ENCODE data around the gene TMEM183A.
"Not testable (repeated sequence)": the region's sequence is repeated elsewhere in the genome, so short reads cannot be mapped to it uniquely, and the experiment has no call there.

The TMEM183A gene

GRCh38 chr1:202972046-202972445 is 35.1 kb upstream of the TMEM183A start:
- ChIA-PET POLR2A (no interaction called here), CTCF (interaction anchor here (0.7 to 1.4 kb wide), 3 partner anchors 16 to 201 kb away, joined by 3 to 6 read pairs (median 3); no protein-coding TSS in a partner anchor)

GRCh38 chr1:202974856-202975255 is 32.3 kb upstream of the TMEM183A start:
- Histone ChIP-seq H3K4me3 (ENCODE audit: control insufficient read depth in 1 of 7, extremely low read depth in 1 of 7, insufficient read depth in 4 of 7, low read depth in 2 of 7, low read length in 6 of 7) (no peak overlapping the region), H3K9me3 (ENCODE audit: control extremely low read depth in 1 of 5, control insufficient read depth in 4 of 5, insufficient read depth in 2 of 5, low read depth in 1 of 5, low read length in 4 of 5) (no peaks in the 10 kb centered on the region), H3K27me3 (replicated peaks in 2 of 5; ENCODE audit: control insufficient read depth in 4 of 5, insufficient read depth in 5 of 5, low read length in 4 of 5) (no peaks in the 10 kb centered on the region), H3K36me3 (ENCODE audit: control insufficient read depth in 4 of 4, insufficient read depth in 4 of 4, low read length in 3 of 4) (no peaks in the 10 kb centered on the region), H3K27ac (ENCODE audit: insufficient read depth in 1 of 2, low read depth in 1 of 2, low read length in 2 of 2, poor library complexity in 1 of 2, severe bottlenecking in 2 of 2) (no peak overlapping the region), H3K4me1 (ENCODE audit: control extremely low read depth in 1 of 4, control insufficient read depth in 4 of 4, insufficient read depth in 4 of 4, low read length in 3 of 4) (peaks cover 0 to 9% (median 5%) of the 10 kb centered on the region in 4 experiments)
- CTCF ChIA-PET: interaction anchor here (1.2 to 1.8 kb wide), 2 partner anchors 13 to 24 kb away, joined by 3 to 6 read pairs; no protein-coding TSS in a partner anchor
- POLR2A ChIA-PET: no interaction called here
- DNase-seq: no peak
- 82% methylated on average over 2 of the region's 3 CpGs for WGBS (ENCODE audit: insufficient coverage)

More at GRCh38 chr1:202972046-202972445, 35.1 kb upstream of the TMEM183A start:
- DNase-seq: no peak
- no peaks in the 10 kb centered on the region for H3K9me3 ChIP-seq (ENCODE audit: control extremely low read depth in 1 of 5, control insufficient read depth in 4 of 5, insufficient read depth in 2 of 5, low read depth in 1 of 5, low read length in 4 of 5)
- H3K4me3 ChIP-seq (ENCODE audit: control insufficient read depth in 1 of 7, extremely low read depth in 1 of 7, insufficient read depth in 4 of 7, low read depth in 2 of 7, low read length in 6 of 7): no peak overlapping the region
- H3K4me1 ChIP-seq (ENCODE audit: control extremely low read depth in 1 of 4, control insufficient read depth in 4 of 4, insufficient read depth in 4 of 4, low read length in 3 of 4): peaks cover 16 to 31% (median 27%) of the 10 kb centered on the region in 4 experiments
- WGBS (ENCODE audit: insufficient coverage): 67% methylated on average over 3 of the region's 4 CpGs
- H3K36me3 ChIP-seq (ENCODE audit: control insufficient read depth in 4 of 4, insufficient read depth in 4 of 4, low read length in 3 of 4): no peaks in the 10 kb centered on the region
- no peaks in the 10 kb centered on the region for H3K27me3 ChIP-seq (replicated peaks in 2 of 5; ENCODE audit: control insufficient read depth in 4 of 5, insufficient read depth in 5 of 5, low read length in 4 of 5)
- H3K27ac ChIP-seq (ENCODE audit: insufficient read depth in 1 of 2, low read depth in 1 of 2, low read length in 2 of 2, poor library complexity in 1 of 2, severe bottlenecking in 2 of 2): no peak overlapping the region

- CTCF ChIA-PET: interaction anchor here (2.7 kb wide), 1 partner anchor 8 kb away, joined by 9 read pairs; no protein-coding TSS in a partner anchor
- WGBS (ENCODE audit: insufficient coverage): 73% methylated on average over 1 of the region's 3 CpGs
- DNase-seq: peak in 2 of 3 donors; percentile 35 to 46
- no peak overlapping the region for H3K4me3 ChIP-seq (ENCODE audit: control insufficient read depth in 1 of 7, extremely low read depth in 1 of 7, insufficient read depth in 4 of 7, low read depth in 2 of 7, low read length in 6 of 7)
- no peaks in the 10 kb centered on the region for H3K27me3 ChIP-seq (replicated peaks in 2 of 5; ENCODE audit: control insufficient read depth in 4 of 5, insufficient read depth in 5 of 5, low read length in 4 of 5)
- POLR2A ChIA-PET: no interaction called here
- no peak overlapping the region for H3K27ac ChIP-seq (ENCODE audit: insufficient read depth in 1 of 2, low read depth in 1 of 2, low read length in 2 of 2, poor library complexity in 1 of 2, severe bottlenecking in 2 of 2)
- H3K36me3 ChIP-seq (ENCODE audit: control insufficient read depth in 4 of 4, insufficient read depth in 4 of 4, low read length in 3 of 4): no peaks in the 10 kb centered on the region
- peaks cover 0 to 5% (median 1%) of the 10 kb centered on the region in 4 experiments for H3K4me1 ChIP-seq (ENCODE audit: control extremely low read depth in 1 of 4, control insufficient read depth in 4 of 4, insufficient read depth in 4 of 4, low read length in 3 of 4)
- no peaks in the 10 kb centered on the region for H3K9me3 ChIP-seq (ENCODE audit: control extremely low read depth in 1 of 5, control insufficient read depth in 4 of 5, insufficient read depth in 2 of 5, low read depth in 1 of 5, low read length in 4 of 5)
Measured at GRCh38 chr1:202976633-202977032, 30.5 kb upstream of the TMEM183A start.

- 92% methylated on average over 2 of the region's 2 CpGs for WGBS (ENCODE audit: insufficient coverage)
- no peak for DNase-seq
- no peaks in the 10 kb centered on the region for H3K9me3 ChIP-seq (ENCODE audit: control extremely low read depth in 1 of 5, control insufficient read depth in 4 of 5, insufficient read depth in 2 of 5, low read depth in 1 of 5, low read length in 4 of 5)
- H3K27me3 ChIP-seq (replicated peaks in 2 of 5; ENCODE audit: control insufficient read depth in 4 of 5, insufficient read depth in 5 of 5, low read length in 4 of 5): no peaks in the 10 kb centered on the region
- ChIA-PET CTCF (interaction anchor here (1.1 to 2.7 kb wide), 3 partner anchors 11 to 27 kb away, joined by 3 to 9 read pairs (median 4); partner anchors contain the start of gene TMEM183A), POLR2A (no interaction called here)
- H3K27ac ChIP-seq (ENCODE audit: insufficient read depth in 1 of 2, low read depth in 1 of 2, low read length in 2 of 2, poor library complexity in 1 of 2, severe bottlenecking in 2 of 2): no peak overlapping the region
- H3K4me1 ChIP-seq (ENCODE audit: control extremely low read depth in 1 of 4, control insufficient read depth in 4 of 4, insufficient read depth in 4 of 4, low read length in 3 of 4): peaks cover 0 to 5% (median 1%) of the 10 kb centered on the region in 4 experiments
- H3K4me3 ChIP-seq (ENCODE audit: control insufficient read depth in 1 of 7, extremely low read depth in 1 of 7, insufficient read depth in 4 of 7, low read depth in 2 of 7, low read length in 6 of 7): no peak overlapping the region
- H3K36me3 ChIP-seq (ENCODE audit: control insufficient read depth in 4 of 4, insufficient read depth in 4 of 4, low read length in 3 of 4): no peaks in the 10 kb centered on the region
Measured at GRCh38 chr1:202979459-202979858, 27.7 kb upstream of the TMEM183A start.

GRCh38 chr1:202981939-202982338 is 25.2 kb upstream of the TMEM183A start:
- 0% methylated on average over 1 of the region's 2 CpGs for WGBS (ENCODE audit: insufficient coverage)
- Histone ChIP-seq H3K4me3 (ENCODE audit: control insufficient read depth in 1 of 7, extremely low read depth in 1 of 7, insufficient read depth in 4 of 7, low read depth in 2 of 7, low read length in 6 of 7) (no peak overlapping the region), H3K4me1 (ENCODE audit: control extremely low read depth in 1 of 4, control insufficient read depth in 4 of 4, insufficient read depth in 4 of 4, low read length in 3 of 4) (no peaks in the 10 kb centered on the region), H3K27me3 (replicated peaks in 2 of 5; ENCODE audit: control insufficient read depth in 4 of 5, insufficient read depth in 5 of 5, low read length in 4 of 5) (no peaks in the 10 kb centered on the region), H3K36me3 (ENCODE audit: control insufficient read depth in 4 of 4, insufficient read depth in 4 of 4, low read length in 3 of 4) (no peaks in the 10 kb centered on the region), H3K27ac (ENCODE audit: insufficient read depth in 1 of 2, low read depth in 1 of 2, low read length in 2 of 2, poor library complexity in 1 of 2, severe bottlenecking in 2 of 2) (peak overlapping the region in 1 of 2 experiments; percentile 25), H3K9me3 (ENCODE audit: control extremely low read depth in 1 of 5, control insufficient read depth in 4 of 5, insufficient read depth in 2 of 5, low read depth in 1 of 5, low read length in 4 of 5) (no peaks in the 10 kb centered on the region)
- DNase-seq: peak in 2 of 3 donors; percentile 47 to 71
- ChIA-PET CTCF (interaction anchor here (0.6 to 1.6 kb wide), 3 partner anchors 13 to 41 kb away, joined by 3 to 9 read pairs (median 3); no protein-coding TSS in a partner anchor), POLR2A (interaction anchor here (1.3 kb wide), 1 partner anchor 14 kb away, joined by 3 read pairs; no protein-coding TSS in a partner anchor)

- no peaks in the 10 kb centered on the region for H3K36me3 ChIP-seq (ENCODE audit: control insufficient read depth in 4 of 4, insufficient read depth in 4 of 4, low read length in 3 of 4)
- H3K4me1 ChIP-seq (ENCODE audit: control extremely low read depth in 1 of 4, control insufficient read depth in 4 of 4, insufficient read depth in 4 of 4, low read length in 3 of 4): peaks cover 0 to 1% (median under 1%) of the 10 kb centered on the region in 4 experiments
- no peaks in the 10 kb centered on the region for H3K9me3 ChIP-seq (ENCODE audit: control extremely low read depth in 1 of 5, control insufficient read depth in 4 of 5, insufficient read depth in 2 of 5, low read depth in 1 of 5, low read length in 4 of 5)
- DNase-seq: no peak
- H3K27me3 ChIP-seq (replicated peaks in 2 of 5; ENCODE audit: control insufficient read depth in 4 of 5, insufficient read depth in 5 of 5, low read length in 4 of 5): no peaks in the 10 kb centered on the region
- ChIA-PET POLR2A (no interaction called here), CTCF (interaction anchor here (0.8 to 1.6 kb wide), 2 partner anchors 12 to 17 kb away, joined by 5 to 9 read pairs; no protein-coding TSS in a partner anchor)
- no peak overlapping the region for H3K27ac ChIP-seq (ENCODE audit: insufficient read depth in 1 of 2, low read depth in 1 of 2, low read length in 2 of 2, poor library complexity in 1 of 2, severe bottlenecking in 2 of 2)
- WGBS (ENCODE audit: insufficient coverage): no CpG with 5 or more reads among the region's 3 CpGs
- no peak overlapping the region for H3K4me3 ChIP-seq (ENCODE audit: control insufficient read depth in 1 of 7, extremely low read depth in 1 of 7, insufficient read depth in 4 of 7, low read depth in 2 of 7, low read length in 6 of 7)
Measured at GRCh38 chr1:202982715-202983430, 24.3 kb upstream of the TMEM183A start.

- DNase-seq; H3K36me3 ChIP-seq (ENCODE audit: control insufficient read depth in 4 of 4, insufficient read depth in 4 of 4, low read length in 3 of 4); POLR2A ChIA-PET; H3K9me3 ChIP-seq (ENCODE audit: control extremely low read depth in 1 of 5, control insufficient read depth in 4 of 5, insufficient read depth in 2 of 5, low read depth in 1 of 5, low read length in 4 of 5); H3K4me3 ChIP-seq (ENCODE audit: control insufficient read depth in 1 of 7, extremely low read depth in 1 of 7, insufficient read depth in 4 of 7, low read depth in 2 of 7, low read length in 6 of 7); H3K27ac ChIP-seq (ENCODE audit: insufficient read depth in 1 of 2, low read depth in 1 of 2, low read length in 2 of 2, poor library complexity in 1 of 2, severe bottlenecking in 2 of 2); H3K27me3 ChIP-seq (replicated peaks in 2 of 5; ENCODE audit: control insufficient read depth in 4 of 5, insufficient read depth in 5 of 5, low read length in 4 of 5); CTCF ChIA-PET: not testable (repeated sequence)
- WGBS (ENCODE audit: insufficient coverage): 71% methylated on average over 6 of the region's 9 CpGs
- peaks cover 0 to 16% (median 5%) of the 10 kb centered on the region in 4 experiments for H3K4me1 ChIP-seq (ENCODE audit: control extremely low read depth in 1 of 4, control insufficient read depth in 4 of 4, insufficient read depth in 4 of 4, low read length in 3 of 4)
Measured at GRCh38 chr1:202986120-202986519, 21.1 kb upstream of the TMEM183A start.
